ENCODE measurements around the gene CADPS.

CADPS gene

GRCh38 chr3:62723166-62723913, 151.9 kb downstream of the CADPS start:
- TF ChIP-seq, protein P1, sequence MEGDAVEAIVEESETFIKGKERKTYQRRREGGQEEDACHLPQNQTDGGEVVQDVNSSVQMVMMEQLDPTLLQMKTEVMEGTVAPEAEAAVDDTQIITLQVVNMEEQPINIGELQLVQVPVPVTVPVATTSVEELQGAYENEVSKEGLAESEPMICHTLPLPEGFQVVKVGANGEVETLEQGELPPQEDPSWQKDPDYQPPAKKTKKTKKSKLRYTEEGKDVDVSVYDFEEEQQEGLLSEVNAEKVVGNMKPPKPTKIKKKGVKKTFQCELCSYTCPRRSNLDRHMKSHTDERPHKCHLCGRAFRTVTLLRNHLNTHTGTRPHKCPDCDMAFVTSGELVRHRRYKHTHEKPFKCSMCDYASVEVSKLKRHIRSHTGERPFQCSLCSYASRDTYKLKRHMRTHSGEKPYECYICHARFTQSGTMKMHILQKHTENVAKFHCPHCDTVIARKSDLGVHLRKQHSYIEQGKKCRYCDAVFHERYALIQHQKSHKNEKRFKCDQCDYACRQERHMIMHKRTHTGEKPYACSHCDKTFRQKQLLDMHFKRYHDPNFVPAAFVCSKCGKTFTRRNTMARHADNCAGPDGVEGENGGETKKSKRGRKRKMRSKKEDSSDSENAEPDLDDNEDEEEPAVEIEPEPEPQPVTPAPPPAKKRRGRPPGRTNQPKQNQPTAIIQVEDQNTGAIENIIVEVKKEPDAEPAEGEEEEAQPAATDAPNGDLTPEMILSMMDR (IDR thresholded peaks at IDR 0.05; ENCODE audit: low read depth, low read length), result no peak
- Histone ChIP-seq H3K36me3 (no peaks in the 10 kb centered on the region), H3K4me1 (peaks cover 7% of the 10 kb centered on the region; the same call in 1 of the 2 replicates), H3K9me3 (no peaks in the 10 kb centered on the region), H3K27me3 (no peaks in the 10 kb centered on the region), H3K4me3 (ENCODE audit: low read depth, low read length) (no peak overlapping the region)
- DNase-seq, result peak; percentile 32

DNA sequence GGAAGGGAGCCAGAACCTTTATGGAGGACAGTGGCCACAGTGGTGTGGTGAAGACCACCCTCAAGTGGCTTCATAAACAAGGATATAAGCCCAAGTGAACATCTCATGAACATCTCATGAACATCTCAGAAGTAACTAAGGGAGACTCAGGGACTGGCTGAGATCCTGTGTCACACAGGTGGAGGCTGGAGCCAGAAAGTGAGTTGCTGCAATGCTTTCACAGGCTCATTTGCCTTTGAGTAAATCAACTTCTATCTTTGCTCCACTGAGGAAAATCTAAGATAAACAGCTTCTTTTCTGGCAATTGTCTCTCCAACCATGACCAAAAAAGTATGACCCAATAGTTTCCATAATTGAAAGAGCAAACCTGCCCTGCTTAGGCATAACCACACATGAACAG, 152.9 kb downstream of the CADPS start:
- Histone ChIP-seq H3K9me3 (no peaks in the 10 kb centered on the region), H3K36me3 (no peaks in the 10 kb centered on the region), H3K27me3 (no peaks in the 10 kb centered on the region), H3K4me1 (peaks cover 7% of the 10 kb centered on the region; the same call in 1 of the 2 replicates), H3K4me3 (ENCODE audit: low read depth, low read length) (no peak overlapping the region)
- DNase-seq, result no peak
- TF ChIP-seq, protein P1 (IDR thresholded peaks at IDR 0.05; ENCODE audit: low read depth, low read length), result no peak

- no peak overlapping the region for H3K4me3 ChIP-seq (ENCODE audit: low read depth, low read length)
- H3K9me3 ChIP-seq, result no peaks in the 10 kb centered on the region
- H3K4me1 ChIP-seq, result peaks cover 6% of the 10 kb centered on the region; the same call in 1 of the 2 replicates
- no peaks in the 10 kb centered on the region for H3K36me3 ChIP-seq
- DNase-seq, result no peak
- TF ChIP-seq, protein P1 (IDR thresholded peaks at IDR 0.05; ENCODE audit: low read depth, low read length), result no peak
- H3K27me3 ChIP-seq, result no peaks in the 10 kb centered on the region
Measured at GRCh38 chr3:62718515-62719320, 156.5 kb downstream of the CADPS start.

DNA sequence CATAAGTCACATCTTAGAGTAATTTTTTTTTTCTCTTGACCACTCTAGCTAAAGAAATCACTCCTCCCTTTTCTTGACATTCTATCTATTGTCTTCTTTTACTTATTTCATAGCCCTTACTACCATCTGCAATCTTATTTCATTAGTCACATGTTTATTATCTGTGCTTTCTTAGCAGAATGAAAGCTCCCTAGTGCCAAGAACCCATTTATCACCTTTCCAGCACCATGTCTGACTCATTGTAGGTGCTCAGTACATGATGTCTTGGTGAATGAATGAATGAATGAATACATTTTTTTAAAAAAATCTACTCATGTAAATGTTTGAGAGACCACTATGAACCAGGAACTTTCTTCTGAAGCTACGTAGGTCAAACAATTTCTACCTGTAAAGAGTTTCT, 157.2 kb downstream of the CADPS start:
- H3K4me3 ChIP-seq (ENCODE audit: low read depth, low read length), result no peak overlapping the region
- no peaks in the 10 kb centered on the region for H3K36me3 ChIP-seq
- TF ChIP-seq, protein P1 (IDR thresholded peaks at IDR 0.05; ENCODE audit: low read depth, low read length), result no peak
- H3K4me1 ChIP-seq, result peaks cover 1% of the 10 kb centered on the region; the same call in 1 of the 2 replicates
- no peak for DNase-seq
- H3K27me3 ChIP-seq, result no peaks in the 10 kb centered on the region
- no peaks in the 10 kb centered on the region for H3K9me3 ChIP-seq

GRCh38 chr3:62712746-62713145, 162.5 kb downstream of the CADPS start:
- H3K4me1 ChIP-seq, result peaks cover 11% of the 10 kb centered on the region
- H3K27me3 ChIP-seq, result no peaks in the 10 kb centered on the region
- TF ChIP-seq, protein P1 (IDR thresholded peaks at IDR 0.05; ENCODE audit: low read depth, low read length), result no peak
- no peak overlapping the region for H3K4me3 ChIP-seq (ENCODE audit: low read depth, low read length)
- no peaks in the 10 kb centered on the region for H3K36me3 ChIP-seq
- H3K9me3 ChIP-seq, result no peaks in the 10 kb centered on the region
- DNase-seq, result no peak

GRCh38 chr3:62710751-62711150, 164.5 kb downstream of the CADPS start:
- Histone ChIP-seq H3K27me3 (no peaks in the 10 kb centered on the region), H3K36me3 (no peaks in the 10 kb centered on the region), H3K4me1 (peaks cover 11% of the 10 kb centered on the region), H3K4me3 (ENCODE audit: low read depth, low read length) (no peak overlapping the region), H3K9me3 (no peaks in the 10 kb centered on the region)
- TF ChIP-seq, protein P1 (IDR thresholded peaks at IDR 0.05; ENCODE audit: low read depth, low read length), result no peak
- no peak for DNase-seq

Measured in BE2C (cell line).